Mesothelial cell of epicardium (in vitro differentiated cells): ENCODE results near the gene OR8D2. TPM values are rescaled to one million over a fixed set of nuclear protein-coding genes. Genes with fewer than 3 reads are reported as not detected.

Experiments
- DNase-seq, 2 experiments: peaks; one replicate each; pipeline ENCODE4 v3.0.0; 2021; ENCODE audit warnings: low spot score in 2 of 2; ENCODE audit not compliant: unreplicated experiment in 2 of 2
- H3K27ac Mint-ChIP-seq: 2 replicates; pipeline ENCODE4 v1.8.0; 2021; ENCODE audit warnings: mixed read lengths
- H3K27me3 Mint-ChIP-seq: 2 replicates; pipeline ENCODE4 v1.8.0; 2021; ENCODE audit warnings: low read depth, mixed read lengths
- H3K36me3 Mint-ChIP-seq: 2 replicates; pipeline ENCODE4 v1.8.0; 2021; ENCODE audit warnings: mixed read lengths
- H3K4me1 Mint-ChIP-seq: 2 replicates; pipeline ENCODE4 v1.8.0; 2021; ENCODE audit warnings: mixed read lengths
- H3K4me3 Mint-ChIP-seq: 2 replicates; pipeline ENCODE4 v1.8.0; 2021; ENCODE audit warnings: mild to moderate bottlenecking, moderate library complexity, mixed read lengths
- H3K9me3 Mint-ChIP-seq: 2 replicates; pipeline ENCODE4 v1.8.0; 2021; ENCODE audit warnings: mixed read lengths
- CTCF ChIP-seq: fragments of 200-600 bp; sonication (generic); IDR thresholded peaks from one replicate; pipeline ENCODE4 v1.5.0; 2021; ENCODE audit warnings: antibody characterized with exemption; ENCODE audit not compliant: unreplicated experiment
- total RNA-seq: library from RNA; stranded (reverse); gene quantifications from 3 replicates; pipeline ENCODE4 v1.2.1, GENCODE V29; 2021

The OR8D2 gene
- total RNA-seq, 1 donor from 2014 or later = not detected

GRCh38 chr11:124315052-124315451 is 4.9 kb downstream of the OR8D2 start:
- H3K9me3 Mint-ChIP-seq = no peaks in the 10 kb centered on the region
- DNase-seq = no peak
- peaks cover 26% of the 10 kb centered on the region for H3K27me3 Mint-ChIP-seq
- no peak overlapping the region for H3K4me3 Mint-ChIP-seq
- no peak for TF ChIP-seq CTCF
- no peaks in the 10 kb centered on the region for H3K36me3 Mint-ChIP-seq
- no peaks in the 10 kb centered on the region for H3K4me1 Mint-ChIP-seq
- H3K27ac Mint-ChIP-seq = no peak overlapping the region

DNA sequence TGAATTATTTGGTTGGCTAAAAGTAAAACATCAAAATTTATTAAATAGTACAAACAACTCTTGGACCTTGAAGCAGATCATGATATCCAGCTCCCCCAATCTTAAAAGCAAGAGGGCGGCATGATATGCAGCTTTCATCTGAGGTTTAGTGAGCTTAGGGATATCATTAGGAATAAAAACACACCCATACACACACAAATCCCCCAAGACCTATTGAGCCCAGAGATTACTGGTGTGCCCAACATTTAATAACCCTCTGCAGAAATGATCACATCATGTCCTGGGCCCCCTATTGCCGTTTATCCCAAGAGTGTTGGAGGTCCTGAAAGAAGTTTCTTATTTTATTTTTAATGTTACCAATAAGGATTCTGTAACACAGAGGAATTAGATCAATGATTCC is 6.1 kb downstream of the OR8D2 start, which contains the start of gene OR8D1:
Gene OR8D1, minus strand, starts transcription at position 101 of the 400 bp plus-strand sequence. CDS start 3,183 bp downstream, outside the sequence.
- no peak for TF ChIP-seq CTCF
- Mint-ChIP-seq H3K4me3 (no peak within 1 kb of the TSS), H3K36me3 (no peaks in the 10 kb centered on the region), H3K27ac (no peak within 1 kb of the TSS), H3K4me1 (no peaks in the 10 kb centered on the region), H3K9me3 (no peaks in the 10 kb centered on the region), H3K27me3 (peaks cover 23% of the 10 kb centered on the region)
- DNase-seq = no peak

DNA sequence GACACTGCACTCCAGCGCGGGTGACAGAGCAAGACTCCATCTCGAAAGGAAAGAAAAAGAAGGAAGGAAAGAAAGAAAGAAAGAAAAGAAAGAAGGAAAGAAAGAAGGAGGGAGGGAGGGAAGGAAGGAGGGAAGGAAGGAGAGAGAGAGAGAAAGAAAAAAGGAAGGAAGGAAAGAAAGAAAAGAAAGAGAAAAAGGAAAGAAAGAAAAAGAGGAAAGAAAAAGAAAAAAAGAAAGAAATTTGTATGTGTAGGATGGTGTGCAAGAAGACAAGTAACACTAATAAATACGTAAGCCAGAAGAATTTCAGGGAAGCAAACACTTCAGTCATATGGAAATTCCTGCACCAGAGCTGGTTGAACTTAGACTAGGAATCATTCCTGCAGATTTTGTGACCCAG is 6.9 kb downstream of the OR8D2 start:
- H3K4me3 Mint-ChIP-seq = no peak overlapping the region
- H3K36me3 Mint-ChIP-seq = no peaks in the 10 kb centered on the region
- H3K4me1 Mint-ChIP-seq = no peaks in the 10 kb centered on the region
- H3K27me3 Mint-ChIP-seq = peaks cover 26% of the 10 kb centered on the region
- no peak for DNase-seq
- H3K9me3 Mint-ChIP-seq = no peaks in the 10 kb centered on the region
- no peak for TF ChIP-seq CTCF
- H3K27ac Mint-ChIP-seq = no peak overlapping the region

DNA sequence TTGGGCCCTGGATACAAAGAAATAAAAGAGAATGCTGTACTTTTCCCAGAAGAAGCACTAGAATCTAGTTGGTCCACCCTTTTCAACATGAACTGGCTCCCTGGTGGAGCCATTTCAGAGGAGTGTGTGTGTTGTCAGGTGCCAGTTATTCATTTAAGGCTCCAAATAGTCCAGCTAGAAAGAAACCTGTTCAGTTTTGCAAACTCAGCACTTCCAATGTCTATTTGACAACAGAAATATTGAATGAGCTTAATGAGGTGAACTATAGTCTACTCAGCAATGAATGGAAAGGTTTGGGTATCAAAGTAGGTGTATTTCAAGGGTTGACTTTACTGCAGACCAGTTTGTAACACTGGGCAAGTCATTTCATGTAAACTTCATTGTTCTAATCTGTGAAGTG is 8.3 kb downstream of the OR8D2 start:
- H3K9me3 Mint-ChIP-seq = no peaks in the 10 kb centered on the region
- H3K4me3 Mint-ChIP-seq = no peak overlapping the region
- no peak for TF ChIP-seq CTCF
- no peaks in the 10 kb centered on the region for H3K36me3 Mint-ChIP-seq
- H3K27me3 Mint-ChIP-seq = peaks cover 18% of the 10 kb centered on the region
- no peak overlapping the region for H3K27ac Mint-ChIP-seq
- DNase-seq = no peak
- H3K4me1 Mint-ChIP-seq = no peaks in the 10 kb centered on the region

GRCh38 chr11:124311269-124311668 is 8.7 kb downstream of the OR8D2 start:
- no peak for DNase-seq
- H3K27ac Mint-ChIP-seq = no peak overlapping the region
- no peaks in the 10 kb centered on the region for H3K9me3 Mint-ChIP-seq
- no peak overlapping the region for H3K4me3 Mint-ChIP-seq
- H3K36me3 Mint-ChIP-seq = no peaks in the 10 kb centered on the region
- peaks cover 15% of the 10 kb centered on the region for H3K27me3 Mint-ChIP-seq
- TF ChIP-seq CTCF = no peak
- no peaks in the 10 kb centered on the region for H3K4me1 Mint-ChIP-seq

DNA sequence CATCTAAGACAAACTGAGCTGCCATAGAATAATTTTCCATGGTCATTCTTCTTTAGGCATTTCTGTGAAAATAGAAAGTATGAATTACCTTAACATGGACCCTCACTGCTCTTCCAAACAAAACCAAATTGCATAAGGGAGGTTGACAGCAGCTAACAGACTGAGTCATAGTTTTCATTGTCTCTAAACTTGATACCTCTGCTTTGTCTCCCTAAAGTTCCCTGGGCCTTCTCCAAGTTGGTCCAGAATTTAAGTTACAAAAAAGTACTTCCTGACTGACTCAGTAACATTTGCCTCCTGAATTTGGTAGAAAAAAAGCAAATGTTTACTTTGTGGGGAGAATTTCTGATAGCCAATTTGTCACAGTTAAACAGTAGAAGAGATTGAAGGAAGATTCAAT is 9.3 kb downstream of the OR8D2 start:
- Mint-ChIP-seq H3K4me3 (no peak overlapping the region), H3K36me3 (no peaks in the 10 kb centered on the region), H3K4me1 (no peaks in the 10 kb centered on the region), H3K27me3 (peaks cover 15% of the 10 kb centered on the region), H3K27ac (no peak overlapping the region), H3K9me3 (no peaks in the 10 kb centered on the region)
- no peak for TF ChIP-seq CTCF
- DNase-seq = no peak
